ENCODE measurements around the gene BORCS6.

Gene BORCS6

DNA sequence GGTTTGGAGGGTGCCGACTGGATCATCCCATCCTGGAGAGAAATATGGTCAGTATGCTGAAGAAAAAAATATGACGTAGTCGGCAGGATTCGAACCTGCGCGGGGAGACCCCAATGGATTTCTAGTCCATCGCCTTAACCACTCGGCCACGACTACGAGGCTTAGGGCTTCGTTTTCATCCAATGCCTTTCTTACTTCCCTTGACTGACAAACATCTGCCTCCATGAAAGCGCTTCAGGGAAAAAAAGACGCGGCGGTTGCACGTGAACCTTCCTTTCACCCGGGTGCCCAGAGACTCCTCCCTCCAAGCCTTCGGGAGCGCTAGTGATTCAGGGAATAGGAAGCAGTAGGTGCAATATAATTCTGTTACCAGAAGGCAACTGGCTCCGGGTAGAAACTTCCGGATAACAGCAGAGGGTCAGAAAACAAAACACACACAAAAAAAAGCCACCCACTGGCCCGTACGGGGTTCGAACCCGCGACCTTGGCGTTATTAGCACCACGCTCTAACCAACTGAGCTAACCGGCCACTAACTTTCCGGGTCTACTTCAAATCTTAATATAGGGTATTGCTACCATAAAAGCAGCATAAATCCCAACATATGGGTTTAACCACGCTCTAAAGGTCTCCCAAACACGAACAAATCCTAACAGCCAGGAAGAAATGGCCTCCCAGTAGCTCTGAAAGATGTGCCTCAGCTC is 36.7 kb upstream of the BORCS6 start:
- peak overlapping the region; percentile 98 for H3K27ac ChIP-seq

DNA sequence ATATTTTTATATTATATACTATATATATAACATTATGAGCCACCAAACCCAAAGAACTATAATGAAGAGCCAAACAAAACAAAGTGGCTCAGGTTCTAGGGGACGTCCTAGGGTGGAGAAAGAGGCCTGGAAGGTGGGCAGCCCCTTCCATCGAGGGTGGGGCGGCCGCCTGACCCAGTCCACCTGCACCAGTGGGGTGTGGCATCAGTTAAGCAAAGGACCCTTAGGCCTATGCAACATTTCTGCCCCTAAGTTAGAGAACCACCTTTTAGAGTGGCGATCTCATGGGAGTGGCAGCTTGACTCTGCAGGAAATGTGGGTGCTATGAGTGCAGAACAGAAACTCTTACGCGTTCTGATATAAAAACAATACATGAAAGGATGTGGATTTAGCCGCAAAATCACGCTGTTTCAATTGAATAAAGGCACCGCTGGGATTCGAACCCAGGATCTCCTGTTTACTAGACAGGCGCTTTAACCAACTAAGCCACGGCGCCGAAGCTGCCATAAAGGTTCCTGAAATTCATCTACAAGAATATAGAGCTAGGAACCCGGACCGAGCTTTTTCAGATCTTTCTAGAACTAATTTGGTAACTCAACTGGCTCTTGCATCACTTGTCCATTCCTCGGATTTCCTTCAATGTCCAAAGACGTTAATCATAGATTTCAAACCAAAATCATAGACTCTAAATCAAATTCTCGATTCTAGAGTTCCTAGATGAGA is 36.0 kb upstream of the BORCS6 start:
- H3K27ac ChIP-seq, result peak overlapping the region; percentile 98
- TF ChIP-seq ZFX (IDR thresholded peaks at IDR 0.05; ENCODE audit: borderline replicate concordance), result no peak
- TF ChIP-seq, protein P1, sequence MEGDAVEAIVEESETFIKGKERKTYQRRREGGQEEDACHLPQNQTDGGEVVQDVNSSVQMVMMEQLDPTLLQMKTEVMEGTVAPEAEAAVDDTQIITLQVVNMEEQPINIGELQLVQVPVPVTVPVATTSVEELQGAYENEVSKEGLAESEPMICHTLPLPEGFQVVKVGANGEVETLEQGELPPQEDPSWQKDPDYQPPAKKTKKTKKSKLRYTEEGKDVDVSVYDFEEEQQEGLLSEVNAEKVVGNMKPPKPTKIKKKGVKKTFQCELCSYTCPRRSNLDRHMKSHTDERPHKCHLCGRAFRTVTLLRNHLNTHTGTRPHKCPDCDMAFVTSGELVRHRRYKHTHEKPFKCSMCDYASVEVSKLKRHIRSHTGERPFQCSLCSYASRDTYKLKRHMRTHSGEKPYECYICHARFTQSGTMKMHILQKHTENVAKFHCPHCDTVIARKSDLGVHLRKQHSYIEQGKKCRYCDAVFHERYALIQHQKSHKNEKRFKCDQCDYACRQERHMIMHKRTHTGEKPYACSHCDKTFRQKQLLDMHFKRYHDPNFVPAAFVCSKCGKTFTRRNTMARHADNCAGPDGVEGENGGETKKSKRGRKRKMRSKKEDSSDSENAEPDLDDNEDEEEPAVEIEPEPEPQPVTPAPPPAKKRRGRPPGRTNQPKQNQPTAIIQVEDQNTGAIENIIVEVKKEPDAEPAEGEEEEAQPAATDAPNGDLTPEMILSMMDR (IDR thresholded peaks at IDR 0.05), result no peak

More for the DNA sequence above, 36.7 kb upstream of the BORCS6 start:
- TF ChIP-seq, protein P1 (IDR thresholded peaks at IDR 0.05), result no peak
- TF ChIP-seq ZFX (IDR thresholded peaks at IDR 0.05; ENCODE audit: borderline replicate concordance), result no peak

DNA sequence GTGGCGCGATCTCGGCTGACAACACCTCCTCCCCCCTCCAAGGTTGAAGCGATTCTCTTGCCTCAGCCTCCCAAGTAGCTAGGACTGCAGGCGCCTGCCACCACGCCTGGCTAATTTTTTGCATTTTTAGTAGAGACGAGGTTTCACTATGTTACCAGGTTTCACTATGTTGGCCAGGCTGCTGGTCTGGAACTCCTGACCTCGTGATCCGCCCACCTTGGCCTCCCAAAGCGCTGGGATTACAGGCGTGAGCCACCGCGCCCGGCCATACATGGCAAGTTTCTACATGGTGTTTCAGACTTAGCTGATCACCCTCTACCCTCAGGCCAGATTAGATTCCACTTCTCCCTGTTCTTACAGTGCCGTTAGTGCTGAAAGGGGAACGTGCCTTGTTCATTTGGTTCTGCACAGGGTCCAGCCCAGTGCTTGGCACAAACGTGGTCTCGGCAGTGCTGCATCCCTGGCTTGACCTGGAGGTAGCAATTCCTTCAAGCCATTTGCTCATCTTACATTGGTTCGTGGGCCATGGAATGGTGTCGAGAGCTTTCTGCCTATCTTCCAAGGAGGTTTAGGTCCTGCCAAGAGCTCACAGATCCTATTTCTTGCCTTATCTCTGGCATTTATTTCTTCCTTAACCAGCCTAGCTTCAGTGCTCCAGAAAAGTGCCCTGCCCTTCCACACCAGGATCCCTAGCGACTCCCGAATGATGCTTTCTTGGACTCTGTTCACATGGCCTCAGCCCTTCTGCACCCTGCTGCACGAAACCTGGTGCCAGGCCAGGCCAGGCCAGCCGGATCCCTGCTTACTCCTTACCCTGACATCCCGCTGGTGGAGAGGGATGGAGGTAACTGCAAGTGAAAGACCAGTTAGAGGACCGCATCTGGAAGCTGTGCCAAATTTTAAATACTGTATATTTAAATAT is 35.2 kb upstream of the BORCS6 start:
- H3K27ac ChIP-seq, result peak overlapping the region; percentile 98
- TF ChIP-seq, protein P1 (IDR thresholded peaks at IDR 0.05), result no peak
- TF ChIP-seq ZFX (IDR thresholded peaks at IDR 0.05; ENCODE audit: borderline replicate concordance), result no peak

DNA sequence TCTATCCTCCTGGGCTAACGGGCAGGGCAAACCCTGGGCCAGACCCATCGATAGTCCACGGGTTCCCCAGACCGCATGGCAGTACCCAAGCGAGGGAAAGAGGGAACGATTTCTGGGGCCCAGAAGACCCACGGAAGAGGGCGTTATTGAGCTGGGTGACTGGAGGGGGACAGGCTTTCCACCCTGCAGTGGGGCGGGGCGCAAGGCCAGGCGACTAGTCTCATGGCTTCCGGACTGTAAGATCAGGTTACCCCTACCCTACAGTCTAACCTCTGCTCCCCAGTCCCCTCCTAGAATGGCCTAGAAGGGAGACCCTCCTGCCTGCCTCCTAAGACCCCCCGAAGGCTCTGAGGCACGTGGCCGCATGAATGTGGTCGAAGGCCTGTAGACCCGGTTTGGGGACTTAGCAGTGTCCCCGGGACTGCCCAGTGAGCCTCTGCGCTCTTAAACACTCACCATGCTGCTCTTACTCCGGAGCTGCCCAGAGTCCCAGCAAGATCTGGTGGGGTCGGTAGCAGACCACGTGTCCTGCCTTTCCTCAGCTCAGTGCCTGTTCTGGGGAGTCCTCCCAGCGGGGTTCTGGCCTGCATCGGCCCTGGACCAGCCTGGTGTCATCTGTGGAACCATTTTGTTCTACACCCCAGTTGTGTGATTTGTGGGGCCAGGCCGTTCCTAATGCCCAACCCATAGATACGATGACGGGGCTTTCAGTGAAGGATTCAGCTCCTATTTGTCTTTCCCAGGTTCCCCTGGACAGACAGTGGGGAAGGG is 33.6 kb upstream of the BORCS6 start:
- TF ChIP-seq ZFX (IDR thresholded peaks at IDR 0.05; ENCODE audit: borderline replicate concordance), result no peak
- TF ChIP-seq, protein P1 (IDR thresholded peaks at IDR 0.05), result peak; percentile 22; the same call in 1 of the 2 replicates
- H3K27ac ChIP-seq, result peak overlapping the region; percentile 98

DNA sequence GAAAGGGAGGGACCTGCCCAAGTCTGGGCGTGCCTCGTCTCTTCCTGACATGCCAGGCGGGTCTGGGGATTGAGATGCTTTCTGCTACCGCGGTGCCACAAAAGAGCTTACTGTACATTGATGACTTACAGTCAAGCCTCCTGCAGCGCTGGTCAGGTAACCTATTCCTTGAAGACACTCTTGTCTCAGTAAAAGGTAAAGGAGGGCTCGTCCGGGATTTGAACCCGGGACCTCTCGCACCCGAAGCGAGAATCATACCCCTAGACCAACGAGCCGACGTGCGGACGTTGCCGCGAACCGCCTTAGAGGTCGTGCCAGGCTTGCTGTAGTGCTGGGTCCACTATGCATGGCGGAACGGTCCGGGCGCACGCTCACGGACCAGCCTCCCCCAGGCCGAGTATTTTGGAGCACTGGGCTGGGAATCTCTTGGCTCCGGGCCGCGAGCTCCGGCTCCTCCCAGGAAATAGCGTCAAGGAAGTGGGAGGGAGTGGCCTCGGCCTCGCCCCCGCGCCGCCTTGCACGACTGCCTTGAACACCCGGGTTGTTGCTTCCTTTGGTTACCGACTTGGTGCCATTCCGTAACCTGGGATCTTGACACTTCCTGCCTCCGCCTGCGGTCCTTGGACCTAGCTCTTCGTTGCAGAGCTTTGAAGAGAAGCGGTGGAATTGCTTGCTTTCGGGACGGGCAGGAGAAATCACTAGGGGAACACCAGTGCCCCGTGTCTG is 32.8 kb upstream of the BORCS6 start:
- TF ChIP-seq, protein P1 (IDR thresholded peaks at IDR 0.05), result no peak
- TF ChIP-seq ZFX (IDR thresholded peaks at IDR 0.05; ENCODE audit: borderline replicate concordance), result no peak
- H3K27ac ChIP-seq, result peak overlapping the region; percentile 98

DNA sequence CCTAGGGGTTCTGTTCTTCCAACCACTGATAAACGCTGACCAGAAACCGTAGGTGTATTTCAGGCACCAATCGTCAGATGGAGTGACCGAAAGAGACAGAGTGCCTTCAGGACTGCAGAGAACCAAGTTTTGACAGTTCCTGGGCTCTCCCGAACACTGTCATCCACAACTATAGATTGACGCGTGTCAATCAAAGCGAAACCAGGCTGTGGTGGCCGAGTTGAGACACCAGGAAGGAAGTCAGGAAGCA is 32.3 kb upstream of the BORCS6 start:
- TF ChIP-seq ZFX (IDR thresholded peaks at IDR 0.05; ENCODE audit: borderline replicate concordance), result no peak
- TF ChIP-seq, protein P1 (IDR thresholded peaks at IDR 0.05), result no peak
- peak overlapping the region; percentile 98 for H3K27ac ChIP-seq

Measured in 22Rv1 (cell line).